ENCODE results near the gene UCP3.

DNA sequence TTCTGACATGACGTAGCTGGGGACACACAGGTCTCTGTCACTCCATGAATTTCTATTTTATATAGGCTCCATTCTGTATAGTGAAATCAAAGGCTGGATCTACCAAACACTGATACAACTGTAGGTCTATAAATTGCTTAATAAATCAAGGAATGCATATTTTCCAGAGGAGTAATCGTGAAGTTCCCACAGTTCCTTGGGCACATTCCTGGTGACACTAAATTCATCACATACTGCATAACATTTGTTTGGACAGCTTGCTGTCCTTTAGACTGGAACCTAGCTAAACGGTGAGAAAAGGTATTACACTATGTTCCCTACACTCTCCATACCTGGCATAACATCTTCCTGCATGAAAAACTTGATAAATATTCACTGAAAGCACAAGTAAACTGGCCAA lies 41.6 kb upstream of the UCP3 start:
- no peak for TF ChIP-seq POLR2AphosphoS2 (IDR thresholded peaks at IDR 0.05; ENCODE audit: low read depth, low read length)
- no peak for TF ChIP-seq ATF7 (IDR thresholded peaks at IDR 0.05; ENCODE audit: low read depth)
- no peak for TF ChIP-seq ASH2L (IDR thresholded peaks at IDR 0.05; ENCODE audit: borderline replicate concordance, low read depth)
- TF ChIP-seq, protein P1, sequence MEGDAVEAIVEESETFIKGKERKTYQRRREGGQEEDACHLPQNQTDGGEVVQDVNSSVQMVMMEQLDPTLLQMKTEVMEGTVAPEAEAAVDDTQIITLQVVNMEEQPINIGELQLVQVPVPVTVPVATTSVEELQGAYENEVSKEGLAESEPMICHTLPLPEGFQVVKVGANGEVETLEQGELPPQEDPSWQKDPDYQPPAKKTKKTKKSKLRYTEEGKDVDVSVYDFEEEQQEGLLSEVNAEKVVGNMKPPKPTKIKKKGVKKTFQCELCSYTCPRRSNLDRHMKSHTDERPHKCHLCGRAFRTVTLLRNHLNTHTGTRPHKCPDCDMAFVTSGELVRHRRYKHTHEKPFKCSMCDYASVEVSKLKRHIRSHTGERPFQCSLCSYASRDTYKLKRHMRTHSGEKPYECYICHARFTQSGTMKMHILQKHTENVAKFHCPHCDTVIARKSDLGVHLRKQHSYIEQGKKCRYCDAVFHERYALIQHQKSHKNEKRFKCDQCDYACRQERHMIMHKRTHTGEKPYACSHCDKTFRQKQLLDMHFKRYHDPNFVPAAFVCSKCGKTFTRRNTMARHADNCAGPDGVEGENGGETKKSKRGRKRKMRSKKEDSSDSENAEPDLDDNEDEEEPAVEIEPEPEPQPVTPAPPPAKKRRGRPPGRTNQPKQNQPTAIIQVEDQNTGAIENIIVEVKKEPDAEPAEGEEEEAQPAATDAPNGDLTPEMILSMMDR (IDR thresholded peaks at IDR 0.05 in 2 of 3, conservative IDR thresholded peaks at IDR 0.05 in 1 of 3; ENCODE audit: control insufficient read depth in 2 of 3, extremely low read depth in 1 of 3, insufficient read depth in 1 of 3, low read depth in 3 of 3, low read length in 3 of 3): no peak
- TF ChIP-seq POLR2AphosphoS5 (IDR thresholded peaks at IDR 0.05; ENCODE audit: low read length): no peak
- no peak for TF ChIP-seq SP1 (IDR thresholded peaks at IDR 0.05; ENCODE audit: low read depth, low read length)
- TF ChIP-seq, protein P2, sequence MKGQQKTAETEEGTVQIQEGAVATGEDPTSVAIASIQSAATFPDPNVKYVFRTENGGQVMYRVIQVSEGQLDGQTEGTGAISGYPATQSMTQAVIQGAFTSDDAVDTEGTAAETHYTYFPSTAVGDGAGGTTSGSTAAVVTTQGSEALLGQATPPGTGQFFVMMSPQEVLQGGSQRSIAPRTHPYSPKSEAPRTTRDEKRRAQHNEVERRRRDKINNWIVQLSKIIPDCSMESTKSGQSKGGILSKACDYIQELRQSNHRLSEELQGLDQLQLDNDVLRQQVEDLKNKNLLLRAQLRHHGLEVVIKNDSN (IDR thresholded peaks at IDR 0.05; ENCODE audit: borderline replicate concordance, extremely low read length, insufficient read depth, low read depth, low read length): no peak
- TF ChIP-seq CHD2 (IDR thresholded peaks at IDR 0.05; ENCODE audit: borderline replicate concordance, low read depth, low read length): no peak

Measured in GM12878 (cell line).